Mammary epithelial cell (primary cell): ENCODE data around the gene NCAM2.

Experiments used
- CTCF ChIP-seq, 2 donors: IDR thresholded peaks in 1 of 2; conservative IDR thresholded peaks in 1 of 2; 2 replicates each; pipeline ENCODE4 v1.5.1; 2011 to 2012; ENCODE audit warnings: inconsistent platforms in 2 of 2, low read length in 2 of 2, mild to moderate bottlenecking in 2 of 2, control low read depth in 1 of 2, low read depth in 1 of 2; ENCODE audit not compliant: insufficient read depth in 1 of 2; ENCODE audit errors: extremely low read depth in 1 of 2
- EZH2 ChIP-seq: IDR thresholded peaks from 2 replicates; pipeline ENCODE4 v1.6.1; 2012; ENCODE audit warnings: low read length, inconsistent platforms, borderline replicate concordance

GRCh38 chr21:21345296-21345695 is 347.1 kb downstream of the NCAM2 start:
- TF ChIP-seq CTCF (conservative IDR thresholded peaks at IDR 0.05 in 1 of 2, IDR thresholded peaks at IDR 0.05 in 1 of 2; ENCODE audit: extremely low read depth in 1 of 2, insufficient read depth in 1 of 2, low read depth in 1 of 2, low read length in 2 of 2) (no peak), EZH2 (no peak)
